ENCODE data around the gene VIP. TPM values are rescaled to one million over a fixed set of nuclear protein-coding genes. Genes with fewer than 3 reads are reported as not detected.
A peak's percentile ranks its signal among the peaks of the same experiment; 100 is the strongest.

Gene VIP
- total and polyA plus RNA-seq, 2 of the 4 experiments (the other 2 are of a cell fraction) = not detected

GRCh38 chr6:152723398-152723797 is 27.2 kb upstream of the VIP start:
- H3K4me3 ChIP-seq (ENCODE audit: insufficient read depth, low read depth, low read length) = no peak overlapping the region
- H2AK9ac ChIP-seq (replicated peaks; ENCODE audit: low read depth, low read length, poor library complexity) = no peak overlapping the region
- H4K20me1 ChIP-seq (ENCODE audit: insufficient read depth, low read length) = no peaks in the 10 kb centered on the region
- H3K27ac ChIP-seq (ENCODE audit: insufficient read depth, low read length) = no peak overlapping the region
- intact Hi-C loops (cut with micrococcal nuclease) = no loop called here
- no peak overlapping the region for H3K56ac ChIP-seq (ENCODE audit: extremely low read depth, insufficient read depth, low read length)
- H3K18ac ChIP-seq (ENCODE audit: low read depth, low read length) = no peak overlapping the region
- POLR2A ChIA-PET (ENCODE audit: unreplicated experiment) = no interaction called here
- H3K9me1 ChIP-seq (ENCODE audit: insufficient read depth, low read length) = no peaks in the 10 kb centered on the region; the same call in 1 of the 2 replicates
- BruUV-seq (replicated peaks) = no TSS peak
- no peak overlapping the region for H2AFZ ChIP-seq (replicated peaks; ENCODE audit: low read length, poor library complexity)
- no peak overlapping the region for H2BK20ac ChIP-seq (ENCODE audit: low read depth, low read length)
- H4K5ac ChIP-seq (ENCODE audit: low read depth, low read length) = no peak overlapping the region
- TF ChIP-seq FOS (IDR thresholded peaks at IDR 0.05; ENCODE audit: low read depth, low read length) (peak; percentile 75), MAZ (IDR thresholded peaks at IDR 0.05; ENCODE audit: borderline replicate concordance, low read depth, low read length) (no peak), ELK1 (IDR thresholded peaks at IDR 0.05; ENCODE audit: borderline replicate concordance, low read depth, low read length) (no peak), RAD21 (IDR thresholded peaks at IDR 0.05; ENCODE audit: low read length) (no peak), USF2 (IDR thresholded peaks at IDR 0.05; ENCODE audit: low read depth, low read length) (no peak), NFE2L2 (IDR thresholded peaks at IDR 0.05; ENCODE audit: low read depth, low read length) (no peak)
- H2AK5ac ChIP-seq (ENCODE audit: low read depth, low read length) = no peak overlapping the region
- no peaks in the 10 kb centered on the region for H3K27me3 ChIP-seq (ENCODE audit: control insufficient read depth, insufficient read depth, low read length)
- peak; percentile 90 for ATAC-seq (ENCODE audit: low read depth)
- dilution Hi-C loops (cut with HindIII; ENCODE audit: low sequenced_read_pairs, unreplicated experiment) = no loop called here
- no CpG with 5 or more reads among the region's 1 CpG for WGBS, 2 experiments (ENCODE audit: extremely low coverage in 2 of 2, insufficient read length in 1 of 2)
- no peak overlapping the region for H2BK120ac ChIP-seq (ENCODE audit: low read depth, low read length)
- peak; percentile 85 for DNase-seq
- CTCF ChIA-PET = interaction anchor here (0.6 kb wide), 1 partner anchor 410 kb away, joined by 4 read pairs; no protein-coding TSS in a partner anchor
- H4K8ac ChIP-seq (ENCODE audit: low read depth in 2 of 2, low read length in 2 of 2) = no peak overlapping the region
- H3K79me1 ChIP-seq (ENCODE audit: low read depth in 1 of 2, low read length in 2 of 2) = no peaks in the 10 kb centered on the region
- no peaks in the 10 kb centered on the region for H3K9me3 ChIP-seq (ENCODE audit: control insufficient read depth, insufficient read depth, low read length)
- no peak overlapping the region for H3K9ac ChIP-seq (ENCODE audit: low read depth, low read length)
- H2BK5ac ChIP-seq (ENCODE audit: low read depth, low read length, poor library complexity, severe bottlenecking) = no peak overlapping the region
- in situ Hi-C loops (cut with MboI; ENCODE audit: low sequenced_read_pairs) = no loop called here
- H3K23ac ChIP-seq (ENCODE audit: low read depth, low read length) = no peak overlapping the region
- no peak overlapping the region for H4K91ac ChIP-seq (ENCODE audit: insufficient read depth, low read depth, low read length)
- H3K14ac ChIP-seq (replicated peaks; ENCODE audit: low read depth, low read length) = no peak overlapping the region
- H2BK15ac ChIP-seq (ENCODE audit: low read depth, low read length) = no peak overlapping the region
- no peaks in the 10 kb centered on the region for H3K36me3 ChIP-seq (ENCODE audit: control insufficient read depth, insufficient read depth, low read length)
- H3K4me2 ChIP-seq (ENCODE audit: low read depth, low read length) = peak overlapping the region; percentile 44; the same call in 1 of the 2 replicates
- peaks cover 1% of the 10 kb centered on the region; the same call in 1 of the 2 replicates for H3K4me1 ChIP-seq (ENCODE audit: control insufficient read depth, insufficient read depth, low read length)
- no peak overlapping the region for H3K4ac ChIP-seq (ENCODE audit: low read depth, low read length)
